Colonic mucosa (tissue), 4 donors: ENCODE data around the gene SCFD2. TPM values are rescaled to one million over a fixed set of nuclear protein-coding genes. Genes with fewer than 3 reads are reported as not detected.

ENCODE experiments used
- DNase-seq: peaks from one replicate; pipeline ENCODE4 v3.0.0-alpha.2; 2020
- H3K27ac ChIP-seq: fragments of 200-600 bp; one replicate; pipeline ENCODE4 v1.8.0; 2021
- H3K27me3 ChIP-seq: fragments of 200-600 bp; one replicate; pipeline ENCODE4 v1.8.0; 2021
- H3K36me3 ChIP-seq: fragments of 200-600 bp; one replicate; pipeline ENCODE4 v1.8.0; 2021
- H3K4me1 ChIP-seq: fragments of 200-600 bp; one replicate; pipeline ENCODE4 v1.8.0; 2021; ENCODE audit warnings: mild to moderate bottlenecking
- H3K4me3 ChIP-seq: fragments of 200-600 bp; one replicate; pipeline ENCODE4 v1.8.0; 2021
- H3K9ac ChIP-seq, 2 donors: one replicate each; pipeline ENCODE4 v1.7.0; 2013; ENCODE audit warnings: control low read depth in 2 of 2, low read depth in 2 of 2, low read length in 2 of 2
- H3K9me3 ChIP-seq: fragments of 200-600 bp; one replicate; pipeline ENCODE4 v1.8.0; 2021
- intact Hi-C: fragments of 100-400 bp; cut with DNase I; formaldehyde crosslinking; loops from one replicate; pipeline ENCODE4 v1.14.1; 2022
- total RNA-seq, 2 donors: library from RNA; stranded (reverse); fragmentation: NEBNext Ultra II Directional in 1 of 2; extraction: Animal tissue kit (Norgen Biotek cat#: 25700) in 1 of 2; gene quantifications; one replicate each; pipeline ENCODE4 v1.2.1, GENCODE V29; 2021
- TF ChIP-seq, protein P1 (sequence below): fragments of 200-600 bp; IDR thresholded peaks from one replicate; pipeline ENCODE4 v1.8.0; 2022; ENCODE audit warnings: antibody characterized with exemption, mild to moderate bottlenecking
- donor health status: healthy.
- donor health status: DM: no; HTN: no; CAD: no.
- donor health status: DM: no; HTN: no; CAD: no.

SCFD2 gene
- total RNA-seq, 2 donors from 2014 or later = 11.5 to 29.4 TPM

DNA sequence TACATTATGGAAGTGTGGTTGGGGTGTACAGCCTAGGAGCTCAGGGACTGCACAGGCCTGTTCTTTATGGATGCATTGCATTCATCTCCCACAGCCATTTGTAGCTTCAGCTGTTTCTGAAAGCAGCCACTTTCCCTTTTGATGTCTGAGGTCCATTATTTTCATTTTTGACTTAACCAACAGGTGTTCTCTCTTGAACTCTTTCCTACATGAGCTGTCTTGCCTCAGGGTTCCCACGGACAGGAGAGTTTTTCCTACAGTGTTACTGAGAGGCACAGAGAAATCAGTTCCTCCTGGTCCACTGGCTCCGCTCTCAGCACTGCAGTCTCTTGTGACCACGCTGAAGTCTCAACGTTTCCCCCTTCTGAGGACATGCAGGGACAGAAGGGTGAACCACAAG, 416.5 kb downstream of the SCFD2 start:
- TF ChIP-seq, protein P1, sequence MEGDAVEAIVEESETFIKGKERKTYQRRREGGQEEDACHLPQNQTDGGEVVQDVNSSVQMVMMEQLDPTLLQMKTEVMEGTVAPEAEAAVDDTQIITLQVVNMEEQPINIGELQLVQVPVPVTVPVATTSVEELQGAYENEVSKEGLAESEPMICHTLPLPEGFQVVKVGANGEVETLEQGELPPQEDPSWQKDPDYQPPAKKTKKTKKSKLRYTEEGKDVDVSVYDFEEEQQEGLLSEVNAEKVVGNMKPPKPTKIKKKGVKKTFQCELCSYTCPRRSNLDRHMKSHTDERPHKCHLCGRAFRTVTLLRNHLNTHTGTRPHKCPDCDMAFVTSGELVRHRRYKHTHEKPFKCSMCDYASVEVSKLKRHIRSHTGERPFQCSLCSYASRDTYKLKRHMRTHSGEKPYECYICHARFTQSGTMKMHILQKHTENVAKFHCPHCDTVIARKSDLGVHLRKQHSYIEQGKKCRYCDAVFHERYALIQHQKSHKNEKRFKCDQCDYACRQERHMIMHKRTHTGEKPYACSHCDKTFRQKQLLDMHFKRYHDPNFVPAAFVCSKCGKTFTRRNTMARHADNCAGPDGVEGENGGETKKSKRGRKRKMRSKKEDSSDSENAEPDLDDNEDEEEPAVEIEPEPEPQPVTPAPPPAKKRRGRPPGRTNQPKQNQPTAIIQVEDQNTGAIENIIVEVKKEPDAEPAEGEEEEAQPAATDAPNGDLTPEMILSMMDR = no peak
- intact Hi-C loops = no loop called here

DNA sequence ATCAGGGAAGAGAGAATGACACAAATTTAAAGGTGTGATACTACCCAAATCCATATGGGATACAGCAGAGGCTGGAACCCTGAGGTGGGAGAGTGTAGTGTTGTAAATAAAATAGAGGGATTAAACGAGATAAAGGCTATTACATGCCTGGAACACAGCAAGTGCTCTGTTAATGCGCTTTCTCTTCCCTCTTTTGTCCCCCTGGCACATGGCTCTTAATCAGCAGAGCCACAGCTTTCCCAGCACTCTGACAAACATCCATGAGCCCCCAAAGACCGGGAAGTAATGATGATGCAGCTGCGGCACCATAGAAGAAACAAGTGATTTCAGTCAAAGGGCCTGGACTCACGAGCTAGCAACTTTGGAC, 417.8 kb downstream of the SCFD2 start:
- Histone ChIP-seq H3K9ac (no peak overlapping the region), H3K4me1 (no peaks in the 10 kb centered on the region), H3K9me3 (no peaks in the 10 kb centered on the region), H3K4me3 (no peak overlapping the region), H3K27me3 (no peaks in the 10 kb centered on the region), H3K27ac (no peak overlapping the region), H3K36me3 (no peaks in the 10 kb centered on the region)
- TF ChIP-seq, protein P1 = no peak
- DNase-seq = no peak
- intact Hi-C loops = no loop called here

More for the DNA sequence above, 416.5 kb downstream of the SCFD2 start:
- no peak overlapping the region for H3K9ac ChIP-seq
- H3K27ac ChIP-seq = no peak overlapping the region
- H3K4me1 ChIP-seq = no peaks in the 10 kb centered on the region
- no peaks in the 10 kb centered on the region for H3K9me3 ChIP-seq
- DNase-seq = no peak
- no peaks in the 10 kb centered on the region for H3K27me3 ChIP-seq
- H3K36me3 ChIP-seq = no peaks in the 10 kb centered on the region
- no peak overlapping the region for H3K4me3 ChIP-seq

DNA sequence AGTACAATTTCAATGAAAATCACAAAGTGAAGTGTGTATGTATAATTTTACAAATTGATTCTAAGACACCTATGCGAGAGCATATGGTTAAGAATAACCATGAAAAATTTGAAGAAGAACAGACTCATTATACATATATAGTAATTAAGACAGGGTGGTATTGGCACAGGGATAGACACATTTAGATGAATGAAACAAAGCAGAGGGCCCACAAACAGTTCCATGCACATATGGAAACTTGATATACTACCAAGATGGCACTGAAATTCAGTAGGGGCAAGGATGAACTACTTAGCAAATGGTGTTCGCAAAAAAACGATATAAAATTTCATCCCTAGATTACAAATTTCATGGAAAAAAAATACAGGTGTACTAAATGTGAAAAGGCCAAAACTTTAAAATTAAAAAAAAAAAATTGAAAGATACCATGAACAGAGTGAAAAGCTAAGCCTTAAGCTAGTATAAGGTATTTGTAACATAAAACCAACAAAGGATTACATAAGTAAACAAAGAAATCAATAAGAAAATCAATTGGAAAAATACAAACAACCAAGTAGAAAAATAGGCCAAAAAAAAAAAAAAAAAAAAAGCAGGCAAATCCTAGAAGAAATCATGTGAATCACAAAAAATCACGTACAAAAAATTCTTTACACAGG, 418.3 kb downstream of the SCFD2 start:
- intact Hi-C loops = no loop called here
- Histone ChIP-seq H3K36me3 (no peaks in the 10 kb centered on the region), H3K27ac (no peak overlapping the region), H3K4me3 (no peak overlapping the region), H3K27me3 (no peaks in the 10 kb centered on the region), H3K9ac (no peak overlapping the region), H3K4me1 (no peaks in the 10 kb centered on the region), H3K9me3 (no peaks in the 10 kb centered on the region)
- DNase-seq = no peak
- TF ChIP-seq, protein P1 = no peak

- Histone ChIP-seq H3K36me3 (no peaks in the 10 kb centered on the region), H3K4me3 (no peak overlapping the region), H3K4me1 (no peaks in the 10 kb centered on the region), H3K9me3 (no peaks in the 10 kb centered on the region), H3K9ac (no peak overlapping the region), H3K27me3 (no peaks in the 10 kb centered on the region), H3K27ac (no peak overlapping the region)
- intact Hi-C loops = no loop called here
- DNase-seq = no peak
- TF ChIP-seq, protein P1 = no peak
Measured at GRCh38 chr4:52946855-52947254, 419.0 kb downstream of the SCFD2 start.

DNA sequence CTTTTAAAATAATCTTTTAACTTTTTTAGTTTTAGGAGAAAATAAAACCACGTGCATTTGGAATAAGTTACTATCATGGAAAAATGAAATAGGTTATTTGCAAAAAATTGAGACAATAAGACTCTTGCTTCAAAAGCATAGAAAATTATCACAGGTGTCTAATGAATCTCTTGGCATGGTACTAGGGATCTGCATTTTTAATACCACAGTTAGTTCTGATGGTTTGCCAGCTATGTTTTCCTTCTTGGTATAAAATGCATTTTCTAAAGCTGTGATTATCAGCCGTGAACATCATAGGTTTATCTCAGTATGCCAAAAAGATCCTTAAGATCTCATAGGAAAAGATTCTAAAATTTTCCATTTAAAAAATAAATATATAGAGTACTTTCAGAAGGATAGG, 419.9 kb downstream of the SCFD2 start:
- intact Hi-C loops = no loop called here
- TF ChIP-seq, protein P1 = no peak

More for the DNA sequence above, 419.9 kb downstream of the SCFD2 start:
- Histone ChIP-seq H3K4me1 (no peaks in the 10 kb centered on the region), H3K9me3 (no peaks in the 10 kb centered on the region), H3K36me3 (no peaks in the 10 kb centered on the region), H3K9ac (no peak overlapping the region), H3K27me3 (no peaks in the 10 kb centered on the region), H3K4me3 (no peak overlapping the region), H3K27ac (no peak overlapping the region)
- DNase-seq = no peak
